HEK293 (cell line): Measurements from ENCODE around the gene CHN1.

ENCODE experiments used
- CTCF ChIA-PET: fragments of 350-600 bp; formaldehyde crosslinking; extraction: SDS; loops from one replicate; lab custom pipeline; 2021; ENCODE audit warnings: antibody characterized with exemption; lab: Yijun Ruan, JAX
- POLR2A ChIA-PET: fragments of 300-600 bp; formaldehyde crosslinking; extraction: SDS; loops from one replicate; lab custom pipeline; 2020; ENCODE audit warnings: antibody characterized with exemption, inconsistent platforms; lab: Yijun Ruan, JAX
- H3K27ac ChIP-seq: fragments of 200-500 bp; sonication (Bioruptor generic); 2 replicates; pipeline ENCODE4 v1.5.1; 2014; ENCODE audit warnings: low read depth, low read length, control low read depth, inconsistent platforms; ENCODE audit errors: extremely low read depth
- H3K36me3 ChIP-seq, 2 experiments: fragments of 200-500 bp in 1 of 2; sonication (Bioruptor generic) in 1 of 2; 1 replicate in 1 of 2; 2 replicates in 1 of 2; pipeline ENCODE4 v1.5.1; 2014 to 2017; ENCODE audit warnings: inconsistent platforms in 2 of 2, low read length in 2 of 2; ENCODE audit not compliant: control insufficient read depth in 2 of 2, insufficient read depth in 1 of 2
- H3K4me1 ChIP-seq: fragments of 200-500 bp; sonication (Bioruptor generic); 2 replicates; pipeline ENCODE4 v1.5.1; 2014; ENCODE audit warnings: mild to moderate bottlenecking, low read length, inconsistent platforms; ENCODE audit not compliant: control insufficient read depth, insufficient read depth
- H3K4me3 ChIP-seq: 2 replicates; pipeline ENCODE4 v1.5.1; 2011; ENCODE audit warnings: low read depth, mild to moderate bottlenecking, control low read depth, low read length, moderate library complexity
- H3K9me3 ChIP-seq: fragments of 200-500 bp; sonication (Bioruptor generic); 2 replicates; pipeline ENCODE4 v1.5.1; 2014; ENCODE audit warnings: low read depth, low read length, inconsistent platforms; ENCODE audit not compliant: control insufficient read depth, insufficient read depth
- CTCF ChIP-seq: fragments of 450-650 bp; formaldehyde crosslinking; IDR thresholded peaks from 2 replicates; pipeline ENCODE4 v1.5.1; 2016; ENCODE audit warnings: missing biosample characterization, missing genetic modification characterization
- GLIS2 ChIP-seq: fragments of 450-650 bp; formaldehyde crosslinking; IDR thresholded peaks from 2 replicates; pipeline ENCODE4 v1.5.1; 2016; ENCODE audit warnings: missing biosample characterization, missing genetic modification characterization
- HOXC10 ChIP-seq: sonication (generic); formaldehyde crosslinking; IDR thresholded peaks from 2 replicates; pipeline ENCODE4 v1.8.1; 2023; ENCODE audit warnings: mild to moderate bottlenecking, missing genetic modification reagents
- HOXD13 ChIP-seq: sonication (generic); formaldehyde crosslinking; IDR thresholded peaks from 2 replicates; pipeline ENCODE4 v1.8.0; 2022; ENCODE audit warnings: missing genetic modification reagents, borderline replicate concordance
- KLF8 ChIP-seq: fragments of 450-650 bp; formaldehyde crosslinking; IDR thresholded peaks from 2 replicates; pipeline ENCODE4 v1.5.1; 2016; ENCODE audit warnings: missing biosample characterization, missing genetic modification characterization
- MYNN ChIP-seq: fragments of 450-650 bp; formaldehyde crosslinking; IDR thresholded peaks from 2 replicates; pipeline ENCODE4 v1.5.1; 2016; ENCODE audit warnings: missing biosample characterization, missing genetic modification characterization, borderline replicate concordance
- SCRT1 ChIP-seq: fragments of 450-650 bp; formaldehyde crosslinking; IDR thresholded peaks from 2 replicates; pipeline ENCODE4 v1.5.1; 2016; ENCODE audit warnings: missing biosample characterization, missing genetic modification characterization, borderline replicate concordance
- ZFP37 ChIP-seq: fragments of 450-650 bp; formaldehyde crosslinking; IDR thresholded peaks from 2 replicates; pipeline ENCODE4 v1.5.1; 2016; ENCODE audit warnings: missing biosample characterization, missing genetic modification characterization
- ZIC2 ChIP-seq: fragments of 450-650 bp; formaldehyde crosslinking; IDR thresholded peaks from 2 replicates; pipeline ENCODE4 v1.5.1; 2016; ENCODE audit warnings: missing biosample characterization, missing genetic modification characterization
- ZNF112 ChIP-seq: fragments of 450-650 bp; formaldehyde crosslinking; IDR thresholded peaks from 2 replicates; pipeline ENCODE4 v1.5.0; 2017; ENCODE audit warnings: missing biosample characterization, missing genetic modification characterization
- ZNF146 ChIP-seq: fragments of 450-650 bp; formaldehyde crosslinking; IDR thresholded peaks from 2 replicates; pipeline ENCODE4 v1.5.1; 2016; ENCODE audit warnings: missing biosample characterization, missing genetic modification characterization
- ZNF16 ChIP-seq: fragments of 450-650 bp; formaldehyde crosslinking; IDR thresholded peaks from 2 replicates; pipeline ENCODE4 v1.5.1; 2016; ENCODE audit warnings: low read depth, missing biosample characterization, missing genetic modification characterization
- ZNF184 ChIP-seq: fragments of 450-650 bp; IDR thresholded peaks from 2 replicates; pipeline ENCODE4 v1.5.1; 2018; ENCODE audit warnings: missing biosample characterization, mild to moderate bottlenecking, missing genetic modification characterization
- ZNF19 ChIP-seq: fragments of 450-650 bp; formaldehyde crosslinking; IDR thresholded peaks from 2 replicates; pipeline ENCODE4; 2016; ENCODE audit warnings: missing biosample characterization, missing genetic modification characterization, low read depth
- ZNF223 ChIP-seq: fragments of 450-650 bp; formaldehyde crosslinking; IDR thresholded peaks from 2 replicates; pipeline ENCODE4 v1.5.1; 2016; ENCODE audit warnings: missing biosample characterization, missing genetic modification characterization
- ZNF239 ChIP-seq: fragments of 450-650 bp; formaldehyde crosslinking; IDR thresholded peaks from 2 replicates; pipeline ENCODE4 v1.5.1; 2016; ENCODE audit warnings: missing biosample characterization, missing genetic modification characterization
- ZNF324 ChIP-seq: fragments of 450-650 bp; formaldehyde crosslinking; IDR thresholded peaks from 2 replicates; pipeline ENCODE4 v1.5.1; 2016; ENCODE audit warnings: missing biosample characterization, missing genetic modification characterization
- ZNF529 ChIP-seq: fragments of 450-650 bp; formaldehyde crosslinking; IDR thresholded peaks from 2 replicates; pipeline ENCODE4 v1.5.1; 2017; ENCODE audit warnings: missing genetic modification characterization, missing biosample characterization; ENCODE audit not compliant: insufficient replicate concordance
- ZNF623 ChIP-seq: fragments of 450-650 bp; formaldehyde crosslinking; IDR thresholded peaks from 2 replicates; pipeline ENCODE4 v1.5.1; 2016; ENCODE audit warnings: missing biosample characterization, missing genetic modification characterization
- ZNF626 ChIP-seq: fragments of 450-650 bp; sonication (Bioruptor Pico); formaldehyde crosslinking; IDR thresholded peaks from 2 replicates; pipeline ENCODE4 v1.5.1; 2018; ENCODE audit warnings: missing biosample characterization, missing genetic modification characterization, inconsistent platforms
- ZNF629 ChIP-seq: fragments of 450-650 bp; formaldehyde crosslinking; IDR thresholded peaks from 2 replicates; pipeline ENCODE4 v1.5.1; 2017; ENCODE audit warnings: missing biosample characterization, missing genetic modification characterization
- ZNF768 ChIP-seq: fragments of 450-650 bp; formaldehyde crosslinking; IDR thresholded peaks from 2 replicates; pipeline ENCODE4 v1.5.1; 2018; ENCODE audit warnings: missing biosample characterization, mild to moderate bottlenecking, missing genetic modification characterization
- TF ChIP-seq, protein P1 (sequence below): fragments of 450-650 bp; formaldehyde crosslinking; IDR thresholded peaks from 2 replicates; pipeline ENCODE4 v1.5.1; 2016; ENCODE audit warnings: missing biosample characterization, missing genetic modification characterization
- TF ChIP-seq, protein P2 (sequence below): fragments of 450-650 bp; formaldehyde crosslinking; IDR thresholded peaks from 2 replicates; pipeline ENCODE4; 2016; ENCODE audit warnings: missing biosample characterization, missing genetic modification characterization
- TF ChIP-seq, protein P3 (sequence below): fragments of 450-650 bp; formaldehyde crosslinking; IDR thresholded peaks from 2 replicates; pipeline ENCODE4 v1.5.1; 2017; ENCODE audit warnings: missing biosample characterization, mild to moderate bottlenecking, missing genetic modification characterization, moderate library complexity

The CHN1 gene

DNA sequence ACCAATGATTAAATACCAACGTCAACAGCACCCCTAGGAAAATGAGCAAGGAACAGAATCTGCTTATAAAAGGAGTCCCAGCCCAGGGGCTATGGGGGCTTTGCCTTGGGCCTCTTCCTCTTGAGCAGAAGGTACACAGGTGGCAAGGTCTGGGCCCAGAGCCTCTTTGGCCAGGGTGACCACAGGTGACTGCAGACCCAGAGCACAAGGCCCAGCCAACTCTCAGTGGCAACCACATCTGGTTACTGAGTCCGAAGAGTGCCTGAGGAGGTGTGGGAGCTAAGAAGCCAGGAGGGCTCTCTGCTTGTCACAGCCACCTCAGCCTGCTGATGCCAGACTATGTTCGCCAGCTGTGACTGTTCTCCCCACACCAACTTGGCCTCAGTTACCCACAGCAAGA, 34.3 kb upstream of the CHN1 start:
- ChIA-PET CTCF (interaction anchor here (1.0 to 1.1 kb wide), 2 partner anchors 177 to 268 kb away, joined by 3 read pairs; no protein-coding TSS in a partner anchor), POLR2A (no interaction called here)
- H3K9me3 ChIP-seq: no peaks in the 10 kb centered on the region
- H3K36me3 ChIP-seq: no peaks in the 10 kb centered on the region
- no peak for TF ChIP-seq ZNF112
- TF ChIP-seq ZNF19 (tag by site-specific recombination): no peak
- no peak overlapping the region for H3K4me3 ChIP-seq
- H3K4me1 ChIP-seq: no peaks in the 10 kb centered on the region
- no peak overlapping the region for H3K27ac ChIP-seq

DNA sequence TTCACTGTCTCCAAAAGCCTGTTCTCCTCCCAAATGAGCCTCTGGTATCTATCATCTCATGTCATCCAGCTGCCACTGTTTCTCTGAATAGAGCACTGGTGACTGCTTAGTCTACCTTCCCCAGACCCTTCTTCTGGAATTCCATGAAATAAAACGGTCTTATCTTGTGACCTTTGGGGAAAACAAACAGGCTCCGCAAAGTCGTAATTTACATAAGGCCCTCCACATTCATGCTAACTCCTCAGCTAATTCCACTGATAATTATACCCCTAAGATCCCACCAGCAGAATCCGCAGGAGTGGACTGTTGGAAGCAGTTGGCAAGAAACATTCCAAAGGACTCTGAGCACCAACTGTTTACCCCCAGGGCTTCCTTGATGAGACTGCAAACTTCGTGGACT, 33.9 kb upstream of the CHN1 start:
- no peaks in the 10 kb centered on the region for H3K4me1 ChIP-seq
- H3K27ac ChIP-seq: no peak overlapping the region
- ChIA-PET CTCF (interaction anchor here (1.0 to 1.1 kb wide), 2 partner anchors 177 to 268 kb away, joined by 3 read pairs; no protein-coding TSS in a partner anchor), POLR2A (no interaction called here)
- H3K36me3 ChIP-seq: no peaks in the 10 kb centered on the region
- H3K9me3 ChIP-seq: no peaks in the 10 kb centered on the region
- TF ChIP-seq ZNF626 (tag by site-specific recombination) (no peak), ZNF16 (no peak), ZNF529 (tag by site-specific recombination) (no peak), ZNF324 (tag by site-specific recombination) (no peak)
- TF ChIP-seq, protein P1, sequence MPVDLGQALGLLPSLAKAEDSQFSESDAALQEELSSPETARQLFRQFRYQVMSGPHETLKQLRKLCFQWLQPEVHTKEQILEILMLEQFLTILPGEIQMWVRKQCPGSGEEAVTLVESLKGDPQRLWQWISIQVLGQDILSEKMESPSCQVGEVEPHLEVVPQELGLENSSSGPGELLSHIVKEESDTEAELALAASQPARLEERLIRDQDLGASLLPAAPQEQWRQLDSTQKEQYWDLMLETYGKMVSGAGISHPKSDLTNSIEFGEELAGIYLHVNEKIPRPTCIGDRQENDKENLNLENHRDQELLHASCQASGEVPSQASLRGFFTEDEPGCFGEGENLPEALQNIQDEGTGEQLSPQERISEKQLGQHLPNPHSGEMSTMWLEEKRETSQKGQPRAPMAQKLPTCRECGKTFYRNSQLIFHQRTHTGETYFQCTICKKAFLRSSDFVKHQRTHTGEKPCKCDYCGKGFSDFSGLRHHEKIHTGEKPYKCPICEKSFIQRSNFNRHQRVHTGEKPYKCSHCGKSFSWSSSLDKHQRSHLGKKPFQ (tag by site-specific recombination): no peak
- no peak overlapping the region for H3K4me3 ChIP-seq

DNA sequence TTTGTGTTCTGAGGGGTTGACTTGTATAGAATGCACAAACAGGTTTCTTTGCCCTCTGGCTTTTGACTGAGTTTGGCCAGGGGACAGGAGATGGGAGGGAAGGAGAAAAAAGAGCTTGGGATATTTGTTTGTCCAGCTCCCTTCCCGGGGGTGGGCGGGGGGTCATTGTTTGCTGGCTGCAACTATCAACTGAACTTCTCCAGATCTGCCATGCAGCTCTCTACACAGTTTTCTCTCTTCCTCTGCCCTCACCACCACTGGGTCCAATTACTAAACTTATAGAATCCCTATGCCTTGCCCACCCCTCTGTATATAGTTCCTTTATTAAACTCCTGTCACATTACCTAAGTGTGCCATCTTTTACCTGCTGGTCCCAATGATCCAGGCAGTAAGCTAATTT, 32.8 kb upstream of the CHN1 start:
- Histone ChIP-seq H3K27ac (no peak overlapping the region), H3K4me1 (no peaks in the 10 kb centered on the region), H3K36me3 (no peaks in the 10 kb centered on the region), H3K4me3 (no peak overlapping the region), H3K9me3 (no peaks in the 10 kb centered on the region)
- ChIA-PET POLR2A (no interaction called here), CTCF (interaction anchor here (0.6 to 1.8 kb wide), 9 partner anchors 11 to 327 kb away, joined by 3 to 5 read pairs (median 4); no protein-coding TSS in a partner anchor)
- TF ChIP-seq ZNF629 (tag by site-specific recombination): no peak
- TF ChIP-seq ZNF146 (tag by site-specific recombination): no peak
- TF ChIP-seq, protein P2, sequence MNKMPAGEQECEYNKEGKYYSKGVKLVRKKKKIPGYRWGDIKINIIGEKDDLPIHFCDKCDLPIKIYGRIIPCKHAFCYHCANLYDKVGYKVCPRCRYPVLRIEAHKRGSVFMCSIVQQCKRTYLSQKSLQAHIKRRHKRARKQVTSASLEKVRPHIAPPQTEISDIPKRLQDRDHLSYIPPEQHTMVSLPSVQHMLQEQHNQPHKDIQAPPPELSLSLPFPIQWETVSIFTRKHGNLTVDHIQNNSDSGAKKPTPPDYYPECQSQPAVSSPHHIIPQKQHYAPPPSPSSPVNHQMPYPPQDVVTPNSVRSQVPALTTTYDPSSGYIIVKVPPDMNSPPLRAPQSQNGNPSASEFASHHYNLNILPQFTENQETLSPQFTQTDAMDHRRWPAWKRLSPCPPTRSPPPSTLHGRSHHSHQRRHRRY (tag by site-specific recombination): no peak
- no peak for TF ChIP-seq HOXC10
- no peak for TF ChIP-seq HOXD13 (CRISPR knock-in tag)
- no peak for TF ChIP-seq ZNF223 (tag by site-specific recombination)
- no peak for TF ChIP-seq ZNF184 (tag by site-specific recombination)

- Histone ChIP-seq H3K27ac (no peak overlapping the region), H3K4me3 (no peak overlapping the region), H3K36me3 (no peaks in the 10 kb centered on the region), H3K9me3 (no peaks in the 10 kb centered on the region), H3K4me1 (no peaks in the 10 kb centered on the region)
- POLR2A ChIA-PET: no interaction called here
- CTCF ChIA-PET: interaction anchor here (0.6 to 1.8 kb wide), 7 partner anchors 12 to 264 kb away, joined by 3 to 5 read pairs (median 4); no protein-coding TSS in a partner anchor
- TF ChIP-seq ZFP37 (tag by site-specific recombination) (no peak), ZIC2 (tag by site-specific recombination) (no peak), GLIS2 (tag by site-specific recombination) (no peak), ZNF768 (no peak), MYNN (tag by site-specific recombination) (no peak), SCRT1 (tag by site-specific recombination) (0 out of 2 replicates have a peak, but pooled peaks have one; percentile 12), ZNF239 (no peak), ZNF623 (tag by site-specific recombination) (no peak), KLF8 (tag by site-specific recombination) (no peak), CTCF (tag by site-specific recombination) (peak; percentile 35; the same call in 1 of the 2 replicates)
- TF ChIP-seq, protein P3, sequence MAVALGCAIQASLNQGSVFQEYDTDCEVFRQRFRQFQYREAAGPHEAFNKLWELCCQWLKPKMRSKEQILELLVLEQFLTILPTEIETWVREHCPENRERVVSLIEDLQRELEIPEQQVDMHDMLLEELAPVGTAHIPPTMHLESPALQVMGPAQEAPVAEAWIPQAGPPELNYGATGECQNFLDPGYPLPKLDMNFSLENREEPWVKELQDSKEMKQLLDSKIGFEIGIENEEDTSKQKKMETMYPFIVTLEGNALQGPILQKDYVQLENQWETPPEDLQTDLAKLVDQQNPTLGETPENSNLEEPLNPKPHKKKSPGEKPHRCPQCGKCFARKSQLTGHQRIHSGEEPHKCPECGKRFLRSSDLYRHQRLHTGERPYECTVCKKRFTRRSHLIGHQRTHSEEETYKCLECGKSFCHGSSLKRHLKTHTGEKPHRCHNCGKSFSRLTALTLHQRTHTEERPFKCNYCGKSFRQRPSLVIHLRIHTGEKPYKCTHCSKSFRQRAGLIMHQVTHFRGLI: no peak
These were observed 31.4 kb upstream of the CHN1 start for GRCh38 chr2:175036582-175037018.
